Measurements from ENCODE around the gene TMEM178B.

GRCh38 chr7:141481971-141482370 is 408.1 kb downstream of the TMEM178B start:
- TF ChIP-seq CTCF (IDR thresholded peaks at IDR 0.05): no peak
- TF ChIP-seq POLR2A (IDR thresholded peaks at IDR 0.05): no peak

Data from lower leg skin (tissue), 3 donors.